ENCODE measurements around the gene KIAA0586. TPM values are rescaled to one million over a fixed set of nuclear protein-coding genes. Genes with fewer than 3 reads are reported as not detected.
A peak's percentile ranks its signal among the peaks of the same experiment; 100 is the strongest.
"Not testable (repeated sequence)": the region's sequence is repeated elsewhere in the genome, so short reads cannot be mapped to it uniquely, and the experiment has no call there.

KIAA0586 gene
- 10 to 100 TPM; 44.7 to 53.9 TPM for total RNA-seq

GRCh38 chr14:58427281-58428117 lies at the start of gene KIAA0586, which contains the start of gene TIMM9:
KIAA0586 (plus strand) TSS chr14:58427719; CDS start chr14:58428265, 546 bp downstream.
TIMM9 (minus strand) TSS chr14:58427531; CDS start chr14:58411945, 15,586 bp downstream.
- H3K27ac Mint-ChIP-seq, result peak within 1 kb of the TSS; percentile 100
- peak; percentile 83 to 84 for ATAC-seq (replicated peaks in 1 of 2)
- peaks cover 51% of the 10 kb centered on the region for H3K4me1 Mint-ChIP-seq (ENCODE audit: low read depth)
- H3K36me3 Mint-ChIP-seq (ENCODE audit: insufficient read depth in 2 of 2), result peaks cover 4 to 5% of the 10 kb centered on the region in 2 donors
- no peaks in the 10 kb centered on the region for H3K9me3 Mint-ChIP-seq
- DNase-seq, result peak; percentile 94 to 97
- peak within 1 kb of the TSS; percentile 84 to 96 for H3K4me3 Mint-ChIP-seq
- H3K27me3 Mint-ChIP-seq (ENCODE audit: low read depth), result no peaks in the 10 kb centered on the region

- H3K36me3 Mint-ChIP-seq (ENCODE audit: insufficient read depth in 2 of 2), result no peaks in the 10 kb centered on the region
- peaks cover 5% of the 10 kb centered on the region for H3K4me1 Mint-ChIP-seq (ENCODE audit: low read depth)
- no peaks in the 10 kb centered on the region for H3K9me3 Mint-ChIP-seq
- no peak overlapping the region for H3K4me3 Mint-ChIP-seq
- ATAC-seq (replicated peaks in 1 of 2) (no peak), DNase-seq (no peak)
- H3K27ac Mint-ChIP-seq, result no peak overlapping the region
- H3K27me3 Mint-ChIP-seq (ENCODE audit: low read depth), result no peaks in the 10 kb centered on the region
These were observed 36.7 kb upstream of the KIAA0586 start for GRCh38 chr14:58390830-58391229.

- ATAC-seq (replicated peaks in 1 of 2), result no peak
- Mint-ChIP-seq H3K4me3 (peak overlapping the region; percentile 72 to 80), H3K36me3 (ENCODE audit: insufficient read depth in 2 of 2) (no peaks in the 10 kb centered on the region), H3K27me3 (ENCODE audit: low read depth) (no peaks in the 10 kb centered on the region), H3K9me3 (no peaks in the 10 kb centered on the region), H3K27ac (no peak overlapping the region), H3K4me1 (ENCODE audit: low read depth) (peaks cover 13% of the 10 kb centered on the region)
- DNase-seq, result no peak
These were observed 32.0 kb upstream of the KIAA0586 start for GRCh38 chr14:58395562-58395811.

- peak; percentile 81 to 87 for DNase-seq
- H3K36me3 Mint-ChIP-seq (ENCODE audit: insufficient read depth in 2 of 2), result no peaks in the 10 kb centered on the region
- ATAC-seq (replicated peaks in 1 of 2), result peak; percentile 89 to 93
- H3K27ac Mint-ChIP-seq, result peak within 1 kb of the TSS; percentile 7
- H3K4me1 Mint-ChIP-seq (ENCODE audit: low read depth), result peaks cover 13% of the 10 kb centered on the region
- H3K9me3 Mint-ChIP-seq, result no peaks in the 10 kb centered on the region
- H3K4me3 Mint-ChIP-seq, result peak within 1 kb of the TSS; percentile 80 to 85
- H3K27me3 Mint-ChIP-seq (ENCODE audit: low read depth), result no peaks in the 10 kb centered on the region
These were observed 31.4 kb upstream of the KIAA0586 start, which contains the start of gene TOMM20L for GRCh38 chr14:58395812-58396788. TOMM20L (plus strand) TSS chr14:58395930; CDS start chr14:58395958, 28 bp downstream.

- H3K4me1 Mint-ChIP-seq (ENCODE audit: low read depth), result peaks cover 13% of the 10 kb centered on the region
- H3K9me3 Mint-ChIP-seq, result no peaks in the 10 kb centered on the region
- H3K27me3 Mint-ChIP-seq (ENCODE audit: low read depth), result no peaks in the 10 kb centered on the region
- ATAC-seq (replicated peaks in 1 of 2) (no peak), DNase-seq (no peak)
- H3K27ac Mint-ChIP-seq, result no peak overlapping the region
- H3K4me3 Mint-ChIP-seq, result peak overlapping the region; percentile 31 to 33
- no peaks in the 10 kb centered on the region for H3K36me3 Mint-ChIP-seq (ENCODE audit: insufficient read depth in 2 of 2)
These were observed 30.4 kb upstream of the KIAA0586 start for GRCh38 chr14:58397156-58397555.

GRCh38 chr14:58398495-58398894 lies 29.0 kb upstream of the KIAA0586 start:
- Mint-ChIP-seq H3K4me1 (ENCODE audit: low read depth) (peaks cover 13% of the 10 kb centered on the region), H3K27me3 (ENCODE audit: low read depth) (no peaks in the 10 kb centered on the region), H3K36me3 (ENCODE audit: insufficient read depth in 2 of 2) (no peaks in the 10 kb centered on the region), H3K27ac (no peak overlapping the region), H3K4me3 (no peak overlapping the region), H3K9me3 (no peaks in the 10 kb centered on the region)
- DNase-seq (no peak), ATAC-seq (replicated peaks in 1 of 2) (no peak)

GRCh38 chr14:58398895-58399294 lies 28.6 kb upstream of the KIAA0586 start:
- Mint-ChIP-seq H3K27ac (no peak overlapping the region), H3K4me3 (no peak overlapping the region), H3K9me3 (no peaks in the 10 kb centered on the region), H3K4me1 (ENCODE audit: low read depth) (peaks cover 13% of the 10 kb centered on the region), H3K27me3 (ENCODE audit: low read depth) (no peaks in the 10 kb centered on the region), H3K36me3 (ENCODE audit: insufficient read depth in 2 of 2) (no peaks in the 10 kb centered on the region)
- ATAC-seq (replicated peaks in 1 of 2) (no peak), DNase-seq (no peak)

GRCh38 chr14:58401587-58401986 lies 25.9 kb upstream of the KIAA0586 start:
- peak in 1 of 2 donors; percentile 12 for DNase-seq
- Mint-ChIP-seq H3K27ac (no peak overlapping the region), H3K27me3 (ENCODE audit: low read depth) (no peaks in the 10 kb centered on the region), H3K4me3 (no peak overlapping the region), H3K9me3 (no peaks in the 10 kb centered on the region), H3K36me3 (ENCODE audit: insufficient read depth in 2 of 2) (peaks cover 0 to 2% of the 10 kb centered on the region in 2 donors), H3K4me1 (ENCODE audit: low read depth) (peaks cover 3% of the 10 kb centered on the region)
- peak; percentile 39 to 60 for ATAC-seq (replicated peaks in 1 of 2)

GRCh38 chr14:58408681-58409215 lies 18.8 kb upstream of the KIAA0586 start:
- Mint-ChIP-seq H3K27me3 (ENCODE audit: low read depth) (no peaks in the 10 kb centered on the region), H3K4me3 (no peak overlapping the region), H3K4me1 (ENCODE audit: low read depth) (peaks cover 6% of the 10 kb centered on the region), H3K36me3 (ENCODE audit: insufficient read depth in 2 of 2) (peaks cover 3 to 21% of the 10 kb centered on the region in 2 donors), H3K9me3 (no peaks in the 10 kb centered on the region), H3K27ac (no peak overlapping the region)
- DNase-seq, result no peak
- ATAC-seq (replicated peaks in 1 of 2), result no peak

GRCh38 chr14:58414845-58415244 lies 12.7 kb upstream of the KIAA0586 start:
- Mint-ChIP-seq H3K27ac (peak overlapping the region; percentile 86), H3K36me3 (ENCODE audit: insufficient read depth in 2 of 2) (peaks cover 6 to 38% of the 10 kb centered on the region in 2 donors), H3K4me3 (peak overlapping the region in 1 of 2 donors; percentile 57), H3K27me3 (ENCODE audit: low read depth) (no peaks in the 10 kb centered on the region), H3K9me3 (no peaks in the 10 kb centered on the region), H3K4me1 (ENCODE audit: low read depth) (peaks cover 22% of the 10 kb centered on the region)
- DNase-seq (no peak), ATAC-seq (replicated peaks in 1 of 2) (peak in 1 of 2 donors; percentile 59)

GRCh38 chr14:58415636-58416547 lies 11.6 kb upstream of the KIAA0586 start:
- Mint-ChIP-seq H3K9me3 (no peaks in the 10 kb centered on the region), H3K27ac (peak overlapping the region; percentile 86), H3K27me3 (ENCODE audit: low read depth) (no peaks in the 10 kb centered on the region), H3K4me3 (no peak overlapping the region), H3K4me1 (ENCODE audit: low read depth) (peaks cover 28% of the 10 kb centered on the region), H3K36me3 (ENCODE audit: insufficient read depth in 2 of 2) (peaks cover 8 to 41% of the 10 kb centered on the region in 2 donors)
- DNase-seq (no peak), ATAC-seq (replicated peaks in 1 of 2) (no peak)

GRCh38 chr14:58416934-58417333 lies 10.6 kb upstream of the KIAA0586 start:
- peaks cover 8 to 38% of the 10 kb centered on the region in 2 donors for H3K36me3 Mint-ChIP-seq (ENCODE audit: insufficient read depth in 2 of 2)
- H3K27ac Mint-ChIP-seq, result peak overlapping the region; percentile 79
- not testable (repeated sequence) for DNase-seq; ATAC-seq (replicated peaks in 1 of 2); H3K4me3 Mint-ChIP-seq; H3K9me3 Mint-ChIP-seq; H3K27me3 Mint-ChIP-seq (ENCODE audit: low read depth)
- peaks cover 32% of the 10 kb centered on the region for H3K4me1 Mint-ChIP-seq (ENCODE audit: low read depth)
